HepG2 (cell line): Measurements from ENCODE around the gene APIP. TPM values are rescaled to one million over a fixed set of nuclear protein-coding genes. Genes with fewer than 3 reads are reported as not detected.

ENCODE experiments used
- ATAC-seq: fragments of 200-7000 bp; cut with Tn5 transposase; 3 replicates; pipeline ENCODE4 v1.9.1; 2020; ENCODE audit warnings: mild to moderate bottlenecking, moderate library complexity
- BruUV-seq: library from RNA; stranded (reverse); fragments of 400-500 nt; replicated peaks from 2 replicates; lab custom pipeline; 2021; lab: Mats Ljungman, UMichigan
- CTCF ChIA-PET: fragments of 300-600 bp; formaldehyde crosslinking; extraction: SDS; loops from one replicate; lab custom pipeline; 2021; ENCODE audit warnings: low total read pairs, inconsistent platforms, low intra/inter-chr PET ratio; lab: Yijun Ruan, JAX
- POLR2A ChIA-PET: fragments of 350-600 bp; sonication (Branson Sonifier 250); formaldehyde crosslinking; loops from one replicate; lab custom pipeline; 2020; ENCODE audit warnings: antibody characterized with exemption, inconsistent platforms; lab: Yijun Ruan, JAX
- DNase-seq: peaks from one replicate; pipeline ENCODE4 v3.0.0-alpha.2; 2015; ENCODE audit warnings: low spot score
- FAIRE-seq: peaks from 3 replicates; lab custom pipeline; 2011; peaks lifted over from hg19 to GRCh38; lab: Jason Lieb, UNC
- H2AFZ ChIP-seq: one replicate; pipeline ENCODE4 v1.6.1; 2011; ENCODE audit warnings: low read length, inconsistent platforms
- H3K27ac ChIP-seq: fragments of 300-600 bp; 3 replicates; pipeline ENCODE4 v1.8.0; 2011; ENCODE audit warnings: mixed run types, mild to moderate bottlenecking, mixed read lengths, low read length, inconsistent platforms; ENCODE audit not compliant: insufficient read depth; ENCODE audit errors: extremely low read length
- H3K27me3 ChIP-seq, 2 experiments: fragments of 200-600 bp in 1 of 2; 2 replicates in 1 of 2; 3 replicates in 1 of 2; pipeline versions ENCODE4 v1.6.0 to v1.8.0; 2011; ENCODE audit warnings: low read length in 2 of 2, mild to moderate bottlenecking in 2 of 2, moderate library complexity in 2 of 2, inconsistent platforms in 1 of 2; ENCODE audit not compliant: insufficient read depth in 2 of 2, control insufficient read depth in 1 of 2
- H3K36me3 ChIP-seq, 2 experiments: fragments of 200-600 bp in 1 of 2; replicated peaks in 1 of 2; 2 replicates in 1 of 2; 3 replicates in 1 of 2; pipeline versions ENCODE4 v1.5.1 to v1.8.0; 2011; ENCODE audit warnings: low read length in 2 of 2, inconsistent platforms in 1 of 2; ENCODE audit not compliant: insufficient read depth in 2 of 2, control insufficient read depth in 1 of 2
- H3K4me1 ChIP-seq: 2 replicates; pipeline ENCODE4 v1.5.1; 2012; ENCODE audit warnings: low read length, inconsistent platforms; ENCODE audit not compliant: insufficient read depth
- H3K4me2 ChIP-seq: 2 replicates; pipeline ENCODE4 v1.6.0; 2011; ENCODE audit warnings: low read depth, low read length, inconsistent platforms
- H3K4me3 ChIP-seq, 3 experiments: fragments of 200-600 bp in 1 of 3; sonication (generic), shearing (Covaris generic) in 1 of 3; replicated peaks in 1 of 3; 2 replicates each; pipeline ENCODE4 v1.5.1; 2011 to 2016; ENCODE audit warnings: low read length in 3 of 3, inconsistent platforms in 2 of 3, low read depth in 2 of 3, mild to moderate bottlenecking in 2 of 3, control low read depth in 1 of 3, mixed read lengths in 1 of 3; ENCODE audit not compliant: insufficient read depth in 1 of 3
- H3K79me2 ChIP-seq: one replicate; pipeline ENCODE4 v1.6.1; 2011; ENCODE audit warnings: low read length, inconsistent platforms; ENCODE audit not compliant: insufficient read depth
- H3K9ac ChIP-seq: 2 replicates; pipeline ENCODE4 v1.6.0; 2011; ENCODE audit warnings: mild to moderate bottlenecking, low read depth, low read length, inconsistent platforms; ENCODE audit not compliant: insufficient read depth
- H3K9me3 ChIP-seq: 2 replicates; pipeline ENCODE4 v1.5.1; 2012; ENCODE audit warnings: mild to moderate bottlenecking, low read length
- H4K20me1 ChIP-seq: 2 replicates; pipeline ENCODE4 v1.6.0; 2011; ENCODE audit warnings: inconsistent platforms, mild to moderate bottlenecking, low read length, moderate library complexity; ENCODE audit not compliant: insufficient read depth
- EED ChIP-seq: sonication (generic); formaldehyde crosslinking; IDR thresholded peaks from 2 replicates; pipeline ENCODE4 v1.5.0; 2020; ENCODE audit warnings: mild to moderate bottlenecking, missing genetic modification reagents
- HMG20A ChIP-seq: IDR thresholded peaks from 2 replicates; pipeline ENCODE4 v1.6.1; 2016; ENCODE audit warnings: borderline replicate concordance
- HOXA5 ChIP-seq: sonication (generic); formaldehyde crosslinking; IDR thresholded peaks from 2 replicates; pipeline ENCODE4 v1.4.0; 2020; ENCODE audit warnings: missing genetic modification reagents
- MED13 ChIP-seq: sonication (generic); formaldehyde crosslinking; IDR thresholded peaks from 2 replicates; pipeline ENCODE4 v1.5.0; 2020; ENCODE audit warnings: missing genetic modification reagents
- RAD21 ChIP-seq: fragments of 450-650 bp; formaldehyde crosslinking; IDR thresholded peaks from 2 replicates; pipeline ENCODE4 v1.5.0; 2020; ENCODE audit warnings: mild to moderate bottlenecking
- SMC3 ChIP-seq: IDR thresholded peaks from 2 replicates; pipeline ENCODE4 v1.6.1; 2011; ENCODE audit warnings: low read length, improper control_type of control experiment
- TGIF2 ChIP-seq: IDR thresholded peaks from 2 replicates; pipeline ENCODE4 v1.6.1; 2016; ENCODE audit warnings: control low read depth, missing compliant biosample characterization
- ZNF138 ChIP-seq: sonication (generic); formaldehyde crosslinking; IDR thresholded peaks from 2 replicates; pipeline ENCODE4 v1.5.0; 2020; ENCODE audit warnings: mild to moderate bottlenecking, low read depth, missing genetic modification reagents
- ZNF382 ChIP-seq: sonication (generic); formaldehyde crosslinking; IDR thresholded peaks from 2 replicates; pipeline ENCODE4 v1.5.0; 2020; ENCODE audit warnings: missing genetic modification reagents, mild to moderate bottlenecking, borderline replicate concordance
- ZNF546 ChIP-seq: sonication (generic); formaldehyde crosslinking; conservative IDR thresholded peaks from 2 replicates; pipeline ENCODE4 v1.8.1; 2023; ENCODE audit warnings: mild to moderate bottlenecking, missing genetic modification reagents
- ZNF773 ChIP-seq: sonication (generic); formaldehyde crosslinking; IDR thresholded peaks from 2 replicates; pipeline ENCODE4 v1.4.0; 2020; ENCODE audit warnings: missing genetic modification reagents, borderline replicate concordance
- WGBS: methylation state at CpG from one replicate; pipeline ENCODE4 v1.1.6; 2017; ENCODE audit warnings: low lambda C conversion rate; 5-methylcytosine and 5-hydroxymethylcytosine counted together
- in situ Hi-C: cut with HindIII; loops from 2 replicates; pipeline ENCODE4 v1.10.0; 2017; ENCODE audit warnings: low pct_unique_long_range_greater_than_20kb; ENCODE audit not compliant: extremely low pct_ligation_motif_present
- intact Hi-C: fragments of 100-400 bp; cut with micrococcal nuclease; formaldehyde crosslinking; loops from one replicate; pipeline ENCODE4 v1.10.0; 2022; ENCODE audit not compliant: unreplicated experiment
- polyA plus RNA-seq, 8 experiments: library from polyadenylated mRNA; depleted of rRNA in 3 of 8; stranded (reverse) in 7 of 8; unstranded in 1 of 8; fragments of >200 nt; fragmentation: Illumina TruSeq in 4 of 8; extraction: Trizol in 4 of 8; gene quantifications; 2 replicates each; pipeline versions ENCODE4 v1.2.1 to v1.2.3, GENCODE V29; 2011 to 2016; ENCODE audit warnings: low read depth in 4 of 8, missing spikeins in 1 of 8, mixed read lengths in 1 of 8; ENCODE audit not compliant: insufficient read depth in 1 of 8
- total RNA-seq, 5 experiments: library from RNA; depleted of rRNA; stranded (reverse); fragments of >200 nt; fragmentation: Illumina TruSeq; extraction: Trizol; gene quantifications; 2 replicates each; pipeline ENCODE4 v1.2.3, GENCODE V29; 2016; ENCODE audit warnings: low read depth in 1 of 5
- TF ChIP-seq, protein P1 (sequence below): sonication (generic); formaldehyde crosslinking; IDR thresholded peaks from 2 replicates; pipeline ENCODE4 v1.5.0; 2020; ENCODE audit warnings: mild to moderate bottlenecking, missing genetic modification reagents, borderline replicate concordance
- TF ChIP-seq, protein P2 (sequence below): sonication (generic); formaldehyde crosslinking; IDR thresholded peaks from 2 replicates; pipeline ENCODE4 v1.5.0; 2020; ENCODE audit warnings: missing genetic modification reagents, mild to moderate bottlenecking, borderline replicate concordance

The APIP gene
- total and polyA plus RNA-seq, 2 of the 13 experiments (the other 11 are each of a cell fraction or from before 2014, with no cell fraction given) = 16.9 to 31.0 TPM

DNA sequence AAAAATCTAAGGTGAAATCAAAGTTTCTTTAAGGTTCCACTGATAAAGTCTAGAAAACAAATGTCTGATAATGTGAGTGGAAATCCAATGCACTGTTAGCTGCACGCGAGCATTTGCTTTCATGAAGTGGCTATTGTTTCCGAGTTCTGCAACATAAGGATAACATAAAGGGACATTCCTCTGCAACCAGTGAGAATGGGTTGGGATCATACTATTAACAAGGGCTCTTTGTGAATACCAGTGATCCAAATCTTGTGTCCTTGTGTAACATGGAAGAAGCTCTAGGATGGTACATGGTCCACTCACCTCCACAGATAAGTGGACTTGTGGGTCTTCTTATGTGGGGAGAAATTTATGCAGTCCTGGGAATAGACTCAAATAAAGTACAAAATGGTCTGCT, 24.6 kb downstream of the APIP start:
- ChIA-PET POLR2A (no interaction called here), CTCF (interaction anchor here (0.8 to 3.1 kb wide), 5 partner anchors 51 to 379 kb away, joined by 3 to 56 read pairs (median 17); no protein-coding TSS in a partner anchor)
- no peak overlapping the region for H3K9ac ChIP-seq
- BruUV-seq = no TSS peak
- ATAC-seq (no peak), FAIRE-seq (no peak), DNase-seq (peak; percentile 63)
- no peaks in the 10 kb centered on the region for H3K27me3 ChIP-seq
- H3K4me3 ChIP-seq = no peak overlapping the region
- no peaks in the 10 kb centered on the region for H3K36me3 ChIP-seq
- no peaks in the 10 kb centered on the region for H3K9me3 ChIP-seq
- H2AFZ ChIP-seq = no peak overlapping the region
- H3K27ac ChIP-seq = no peak overlapping the region
- 76% methylated on average over 3 of the region's 3 CpGs for WGBS
- TF ChIP-seq ZNF546 (CRISPR knock-in tag) = no peak
- peak; percentile 25; the same call in 1 of the 2 replicates for TF ChIP-seq HMG20A
- in situ Hi-C loops (loop anchor here (5.0 to 10.0 kb wide), 3 partner anchors 304 to 527 kb away; partner anchors contain the start of gene ELF5), intact Hi-C loops (loop anchor here (1.0 to 10.0 kb wide), 6 partner anchors 64 to 391 kb away; partner anchors contain the start of gene ELF5)
- H4K20me1 ChIP-seq = no peaks in the 10 kb centered on the region; the same call in 1 of the 2 replicates
- no peak overlapping the region for H3K4me2 ChIP-seq
- H3K4me1 ChIP-seq = peaks cover 19% of the 10 kb centered on the region
- no peaks in the 10 kb centered on the region for H3K79me2 ChIP-seq

DNA sequence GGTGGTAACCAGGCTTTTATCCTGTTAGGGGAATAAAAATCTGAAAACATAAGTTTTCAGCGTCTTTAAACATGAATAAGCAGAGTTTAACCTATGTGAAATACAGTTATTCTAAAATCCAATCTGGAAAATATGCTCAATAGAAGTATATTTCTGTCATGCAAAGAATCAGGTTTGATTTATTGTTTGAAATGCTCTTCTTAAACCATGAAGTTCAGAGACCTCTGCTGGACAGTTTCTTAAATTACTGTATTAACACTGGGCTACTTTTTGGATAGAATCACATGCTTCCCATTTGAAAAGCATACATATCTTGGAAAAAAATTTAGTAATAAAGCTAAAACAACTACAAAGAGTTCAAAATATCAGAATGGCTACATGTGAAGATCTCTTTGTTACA, 25.4 kb downstream of the APIP start:
- in situ Hi-C loops = loop anchor here (5.0 to 10.0 kb wide), 3 partner anchors 304 to 526 kb away; partner anchors contain the start of gene ELF5
- Histone ChIP-seq H3K36me3 (no peaks in the 10 kb centered on the region), H3K79me2 (no peaks in the 10 kb centered on the region), H3K9ac (no peak overlapping the region), H2AFZ (no peak overlapping the region), H3K27me3 (no peaks in the 10 kb centered on the region), H4K20me1 (no peaks in the 10 kb centered on the region; the same call in 1 of the 2 replicates), H3K4me3 (no peak overlapping the region), H3K4me1 (peaks cover 22% of the 10 kb centered on the region), H3K9me3 (no peaks in the 10 kb centered on the region), H3K27ac (no peak overlapping the region), H3K4me2 (no peak overlapping the region)
- peak; percentile 58 for FAIRE-seq
- intact Hi-C loops = loop anchor here (1.0 to 10.0 kb wide), 8 partner anchors 64 to 390 kb away; partner anchors contain the start of gene ELF5
- ChIA-PET POLR2A (no interaction called here), CTCF (interaction anchor here (0.8 to 3.1 kb wide), 6 partner anchors 50 to 398 kb away, joined by 3 to 56 read pairs (median 12); no protein-coding TSS in a partner anchor)
- DNase-seq = peak; percentile 59
- ATAC-seq = no peak
- WGBS = 16% methylated on average over 1 of the region's 1 CpG
- BruUV-seq = no TSS peak
- peak; percentile 73 for TF ChIP-seq SMC3
- TF ChIP-seq ZNF138 (CRISPR knock-in tag) = no peak
- TF ChIP-seq HOXA5 (CRISPR knock-in tag) = no peak
- no peak for TF ChIP-seq EED
- TF ChIP-seq RAD21 (CRISPR knock-in tag) = peak; percentile 51; the same call in 1 of the 2 replicates
- TF ChIP-seq ZNF773 (CRISPR knock-in tag) = no peak
- TF ChIP-seq TGIF2 (CRISPR knock-in tag) = no peak
- no peak for TF ChIP-seq MED13
- TF ChIP-seq ZNF382 (CRISPR knock-in tag) = no peak
- TF ChIP-seq, protein P1, sequence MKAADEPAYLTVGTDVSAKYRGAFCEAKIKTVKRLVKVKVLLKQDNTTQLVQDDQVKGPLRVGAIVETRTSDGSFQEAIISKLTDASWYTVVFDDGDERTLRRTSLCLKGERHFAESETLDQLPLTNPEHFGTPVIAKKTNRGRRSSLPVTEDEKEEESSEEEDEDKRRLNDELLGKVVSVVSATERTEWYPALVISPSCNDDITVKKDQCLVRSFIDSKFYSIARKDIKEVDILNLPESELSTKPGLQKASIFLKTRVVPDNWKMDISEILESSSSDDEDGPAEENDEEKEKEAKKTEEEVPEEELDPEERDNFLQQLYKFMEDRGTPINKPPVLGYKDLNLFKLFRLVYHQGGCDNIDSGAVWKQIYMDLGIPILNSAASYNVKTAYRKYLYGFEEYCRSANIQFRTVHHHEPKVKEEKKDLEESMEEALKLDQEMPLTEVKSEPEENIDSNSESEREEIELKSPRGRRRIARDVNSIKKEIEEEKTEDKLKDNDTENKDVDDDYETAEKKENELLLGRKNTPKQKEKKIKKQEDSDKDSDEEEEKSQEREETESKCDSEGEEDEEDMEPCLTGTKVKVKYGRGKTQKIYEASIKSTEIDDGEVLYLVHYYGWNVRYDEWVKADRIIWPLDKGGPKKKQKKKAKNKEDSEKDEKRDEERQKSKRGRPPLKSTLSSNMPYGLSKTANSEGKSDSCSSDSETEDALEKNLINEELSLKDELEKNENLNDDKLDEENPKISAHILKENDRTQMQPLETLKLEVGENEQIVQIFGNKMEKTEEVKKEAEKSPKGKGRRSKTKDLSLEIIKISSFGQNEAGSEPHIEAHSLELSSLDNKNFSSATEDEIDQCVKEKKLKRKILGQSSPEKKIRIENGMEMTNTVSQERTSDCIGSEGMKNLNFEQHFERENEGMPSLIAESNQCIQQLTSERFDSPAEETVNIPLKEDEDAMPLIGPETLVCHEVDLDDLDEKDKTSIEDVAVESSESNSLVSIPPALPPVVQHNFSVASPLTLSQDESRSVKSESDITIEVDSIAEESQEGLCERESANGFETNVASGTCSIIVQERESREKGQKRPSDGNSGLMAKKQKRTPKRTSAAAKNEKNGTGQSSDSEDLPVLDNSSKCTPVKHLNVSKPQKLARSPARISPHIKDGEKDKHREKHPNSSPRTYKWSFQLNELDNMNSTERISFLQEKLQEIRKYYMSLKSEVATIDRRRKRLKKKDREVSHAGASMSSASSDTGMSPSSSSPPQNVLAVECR (CRISPR knock-in tag) = no peak
- TF ChIP-seq, protein P2, sequence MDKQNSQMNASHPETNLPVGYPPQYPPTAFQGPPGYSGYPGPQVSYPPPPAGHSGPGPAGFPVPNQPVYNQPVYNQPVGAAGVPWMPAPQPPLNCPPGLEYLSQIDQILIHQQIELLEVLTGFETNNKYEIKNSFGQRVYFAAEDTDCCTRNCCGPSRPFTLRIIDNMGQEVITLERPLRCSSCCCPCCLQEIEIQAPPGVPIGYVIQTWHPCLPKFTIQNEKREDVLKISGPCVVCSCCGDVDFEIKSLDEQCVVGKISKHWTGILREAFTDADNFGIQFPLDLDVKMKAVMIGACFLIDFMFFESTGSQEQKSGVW (CRISPR knock-in tag) = no peak
